OCI-LY1 (cell line): Measurements from ENCODE around the gene GBP4.

ENCODE experiments used
- CTCF ChIP-seq: fragments of 200-600 bp; sonication (generic), shearing (Covaris generic); IDR thresholded peaks from 2 replicates; pipeline ENCODE4 v1.5.1; 2017; ENCODE audit warnings: mild to moderate bottlenecking, antibody characterized with exemption, low read length, moderate library complexity, mixed read lengths
- EZH2 ChIP-seq: fragments of 200-600 bp; sonication (generic), shearing (Covaris generic); IDR thresholded peaks from 2 replicates; pipeline ENCODE4 v1.8.0; 2017; ENCODE audit warnings: borderline replicate concordance, mixed run types, mild to moderate bottlenecking, antibody characterized with exemption, low read length, moderate library complexity, mixed read lengths

GRCh38 chr1:89198081-89198480 lies 661 bp downstream of the GBP4 start:
- no peak for TF ChIP-seq CTCF
- no peak for TF ChIP-seq EZH2
